HG02623 (cell line): ENCODE measurements around the gene PIK3IP1.
"Not testable (repeated sequence)": the region's sequence is repeated elsewhere in the genome, so short reads cannot be mapped to it uniquely, and the experiment has no call there.

Source experiments
- ATAC-seq: cut with Tn5 transposase; IDR thresholded peaks from one replicate; pipeline ENCODE4 v1.9.1; 2021; ENCODE audit warnings: moderate library complexity; ENCODE audit not compliant: unreplicated experiment

The PIK3IP1 gene

GRCh38 chr22:31259798-31260473, 32.4 kb downstream of the PIK3IP1 start:
- ATAC-seq = no peak

GRCh38 chr22:31253949-31254348, 38.3 kb downstream of the PIK3IP1 start:
- no peak for ATAC-seq

- no peak for ATAC-seq
Observed at GRCh38 chr22:31250740-31251600, 41.3 kb downstream of the PIK3IP1 start.

GRCh38 chr22:31248965-31249958, 43.0 kb downstream of the PIK3IP1 start:
- no peak for ATAC-seq

GRCh38 chr22:31248138-31248745, 44.0 kb downstream of the PIK3IP1 start:
- no peak for ATAC-seq

- no peak for ATAC-seq
Observed at GRCh38 chr22:31247726-31248125, 44.6 kb downstream of the PIK3IP1 start.

GRCh38 chr22:31246687-31247086, 45.6 kb downstream of the PIK3IP1 start:
- no peak for ATAC-seq

GRCh38 chr22:31245998-31246397, 46.3 kb downstream of the PIK3IP1 start:
- not testable (repeated sequence) for ATAC-seq

- no peak for ATAC-seq
Observed at GRCh38 chr22:31244943-31245451, 47.3 kb downstream of the PIK3IP1 start.

GRCh38 chr22:31244046-31244942, 48.0 kb downstream of the PIK3IP1 start:
- ATAC-seq = no peak

- no peak for ATAC-seq
Observed at GRCh38 chr22:31243339-31244045, 48.8 kb downstream of the PIK3IP1 start.

GRCh38 chr22:31241936-31242335, 50.4 kb downstream of the PIK3IP1 start:
- ATAC-seq = no peak

GRCh38 chr22:31241200-31241599, 51.1 kb downstream of the PIK3IP1 start:
- no peak for ATAC-seq

GRCh38 chr22:31239771-31240370, 52.4 kb downstream of the PIK3IP1 start:
- ATAC-seq = no peak

GRCh38 chr22:31238057-31238456, 54.2 kb downstream of the PIK3IP1 start:
- ATAC-seq = no peak

GRCh38 chr22:31236044-31236443, 56.2 kb downstream of the PIK3IP1 start:
- not testable (repeated sequence) for ATAC-seq

- ATAC-seq = no peak
Observed at GRCh38 chr22:31235081-31235480, 57.2 kb downstream of the PIK3IP1 start.

- ATAC-seq = no peak
Observed at GRCh38 chr22:31233001-31233400, 59.3 kb downstream of the PIK3IP1 start.
